Right ventricle myocardium inferior (tissue), 1 donor: Measurements from ENCODE around the gene ARMH3. TPM values are rescaled to one million over a fixed set of nuclear protein-coding genes. Genes with fewer than 3 reads are reported as not detected.

Experiments
- ATAC-seq: fragments of 200-7000 bp; cut with Tn5 transposase; one replicate; pipeline ENCODE4 v1.9.1; 2020; ENCODE audit warnings: mild to moderate bottlenecking, moderate library complexity
- DNase-seq: peaks from one replicate; pipeline ENCODE4 v3.0.0; 2021; ENCODE audit errors: missing footprints
- intact Hi-C: fragments of 100-400 bp; cut with DNase I; formaldehyde crosslinking; loops from one replicate; pipeline ENCODE4 v1.11.0; 2022
- total RNA-seq: library from RNA; stranded (reverse); fragmentation: NEBNext Ultra II Directional; extraction: Animal tissue kit (Norgen Biotek cat#: 25700); gene quantifications from one replicate; pipeline ENCODE4 v1.2.1, GENCODE V29; 2021
- donor health status: DM: no; HTN: yes; CAD: no; lungs with severe emphysema.

ARMH3 gene
- total RNA-seq, 1 donor from 2014 or later, result 51.9 TPM

DNA sequence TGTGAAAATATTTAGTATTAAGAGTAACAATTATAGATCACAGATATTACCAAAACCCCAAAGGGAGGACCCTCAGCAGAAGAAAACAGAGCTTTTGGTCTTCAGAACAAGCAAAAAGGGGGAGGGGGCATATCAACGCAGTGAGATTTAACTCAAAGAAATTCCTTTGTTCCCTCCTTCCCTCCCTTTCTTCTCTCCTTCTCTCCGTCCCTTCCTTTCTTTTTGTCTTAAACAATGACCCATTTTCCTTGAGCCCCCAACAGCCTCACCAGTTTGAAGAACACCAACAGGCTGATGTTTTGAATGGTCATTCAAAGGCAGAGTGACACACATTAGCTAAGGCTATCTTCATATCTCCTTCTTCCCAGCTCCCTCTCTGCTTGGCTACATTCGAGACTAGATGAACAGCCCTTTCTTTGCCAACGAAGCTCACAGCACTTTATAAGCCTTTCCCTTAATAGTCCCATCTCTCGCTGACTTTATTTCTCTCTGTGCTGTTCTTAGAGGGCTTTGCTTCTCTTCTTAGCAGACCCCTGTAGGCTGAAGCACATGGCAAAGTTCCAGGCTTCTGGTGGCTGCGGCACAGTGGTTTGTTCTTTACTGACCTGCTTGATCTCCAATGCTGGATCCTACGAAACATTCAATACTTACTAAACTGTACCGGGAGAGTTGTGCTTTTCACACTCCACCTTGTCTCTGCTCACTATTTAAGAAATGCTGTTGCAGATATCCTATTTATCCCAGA, 136.8 kb downstream of the ARMH3 start:
- DNase-seq, result no peak
- intact Hi-C loops, result no loop called here
- no peak for ATAC-seq

DNA sequence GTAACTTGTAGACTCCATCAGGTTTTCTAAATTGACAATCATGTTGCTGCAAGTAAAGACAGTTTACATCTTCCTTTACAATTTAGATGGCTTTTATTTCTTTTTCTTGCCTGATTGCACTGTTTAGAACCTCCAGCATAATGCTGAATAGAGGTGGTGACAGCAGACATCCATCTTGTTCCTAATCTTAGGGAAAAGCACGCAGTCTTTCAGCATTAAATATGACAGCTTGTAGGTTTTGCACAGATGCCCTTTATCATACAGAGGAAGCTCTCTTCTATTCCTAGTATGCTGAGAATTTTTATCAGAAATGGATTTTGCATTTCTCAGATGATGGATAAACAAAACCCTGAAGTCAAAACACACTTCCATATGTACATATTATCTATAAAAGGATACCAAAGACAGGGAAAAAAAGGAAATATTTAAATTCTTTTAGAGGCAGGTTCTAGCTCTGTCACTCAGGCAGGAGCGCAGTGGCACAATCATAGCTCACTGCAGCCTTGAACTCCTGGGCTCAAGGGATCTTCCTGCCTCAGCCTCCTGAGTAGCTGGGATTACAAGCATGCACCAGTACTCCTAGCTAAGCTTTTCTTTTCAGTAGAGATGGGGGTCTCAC, 143.3 kb downstream of the ARMH3 start:
- intact Hi-C loops, result no loop called here
- ATAC-seq (no peak), DNase-seq (no peak)

DNA sequence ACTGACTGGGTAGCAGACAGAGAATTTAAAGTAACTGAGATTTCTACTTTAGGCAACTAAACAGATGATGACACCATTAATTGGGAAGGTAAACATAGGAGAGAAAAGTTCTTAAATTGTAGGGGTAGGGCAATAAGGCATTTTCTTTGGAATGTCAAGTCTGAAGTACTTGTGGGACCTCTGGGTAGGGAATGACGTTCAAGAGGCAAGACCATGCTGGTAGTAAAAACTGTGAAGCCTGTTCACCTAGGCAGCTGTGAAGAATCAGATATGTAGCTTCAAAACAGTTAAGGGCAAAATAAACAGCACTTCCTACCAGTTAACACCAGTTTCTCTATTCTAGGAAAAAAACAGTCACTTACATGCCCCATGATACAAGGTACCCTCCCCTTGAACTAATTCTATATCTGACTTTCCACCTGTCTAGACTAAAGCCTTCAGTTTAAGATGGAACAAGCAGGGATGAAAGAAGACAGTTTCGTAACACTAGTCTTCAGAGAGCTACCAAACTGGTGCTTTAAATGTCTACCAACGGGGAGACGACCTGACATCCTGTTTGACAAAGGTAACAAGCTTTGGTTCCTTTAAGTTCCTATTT, 149.3 kb downstream of the ARMH3 start:
- intact Hi-C loops, result no loop called here
- DNase-seq (no peak), ATAC-seq (no peak)

DNA sequence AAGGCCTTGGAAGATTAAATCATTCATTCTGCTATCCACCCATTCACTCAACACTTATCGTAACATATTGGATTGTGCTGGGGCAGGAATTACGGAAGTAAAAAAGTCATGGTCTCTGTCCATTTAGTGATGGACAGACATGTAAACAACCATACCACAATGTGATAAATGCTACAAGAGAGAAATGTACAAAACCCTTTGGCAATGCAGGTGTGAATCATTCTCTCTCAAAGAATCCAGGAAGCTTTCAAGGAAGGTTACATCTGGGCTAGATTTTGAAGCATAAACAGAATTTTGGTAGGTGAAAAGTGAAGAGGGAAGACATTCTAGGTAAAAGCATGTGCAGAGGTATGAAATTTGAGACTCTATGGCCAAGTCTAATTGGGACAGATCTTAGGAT, 150.7 kb downstream of the ARMH3 start:
- intact Hi-C loops, result no loop called here
- DNase-seq (no peak), ATAC-seq (no peak)

DNA sequence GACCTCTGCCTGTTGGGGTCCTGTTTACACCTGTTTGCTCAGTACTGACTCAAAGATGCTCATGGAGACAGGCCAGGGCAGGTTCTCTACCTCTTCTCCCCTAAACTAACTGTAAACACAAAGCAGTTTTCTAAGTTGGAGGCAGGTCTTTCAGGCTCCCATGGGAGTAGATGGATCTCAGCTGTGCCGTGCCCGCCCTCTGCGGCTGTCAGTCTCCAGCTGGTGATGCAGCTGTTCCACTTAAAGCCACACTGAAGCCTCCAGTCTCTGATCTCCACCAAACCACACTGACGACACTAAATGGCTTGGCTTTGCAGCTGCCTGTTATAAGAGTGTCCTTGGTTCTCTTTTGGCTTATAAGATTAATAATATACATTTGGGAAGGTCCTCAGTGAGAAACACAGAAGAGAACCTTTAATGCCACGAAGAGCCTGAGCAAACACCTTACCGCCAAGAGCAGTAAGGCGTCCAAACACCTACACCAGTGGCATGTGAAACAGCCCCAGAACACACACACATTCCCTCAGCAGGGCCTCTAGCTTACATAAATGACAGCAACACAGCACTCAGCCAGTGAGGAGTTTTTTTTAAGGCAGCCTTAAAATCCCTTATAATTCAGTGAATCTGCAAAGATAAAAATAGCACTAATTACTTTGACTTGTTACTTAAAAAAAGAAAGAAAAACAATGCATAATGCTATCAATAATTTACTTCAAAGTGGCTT, 152.0 kb downstream of the ARMH3 start:
- no peak for DNase-seq
- intact Hi-C loops, result no loop called here
- no peak for ATAC-seq

DNA sequence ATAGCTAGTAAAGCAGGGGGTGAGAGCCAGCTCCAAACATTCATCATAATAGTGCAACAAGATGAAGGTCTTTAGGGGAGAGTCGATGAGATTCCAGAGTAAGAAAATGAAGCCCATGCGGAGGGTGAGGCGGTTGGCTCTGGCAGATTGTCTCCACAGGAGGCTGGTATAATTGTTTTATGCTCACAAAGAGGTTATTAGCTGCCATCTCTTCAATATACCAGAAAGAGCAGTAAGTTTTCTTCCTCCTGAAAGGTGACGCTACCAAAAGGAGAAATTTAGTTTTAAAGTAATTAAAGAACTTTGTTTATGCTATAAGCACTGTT, 153.2 kb downstream of the ARMH3 start:
- intact Hi-C loops, result no loop called here
- no peak for DNase-seq
- no peak for ATAC-seq

DNA sequence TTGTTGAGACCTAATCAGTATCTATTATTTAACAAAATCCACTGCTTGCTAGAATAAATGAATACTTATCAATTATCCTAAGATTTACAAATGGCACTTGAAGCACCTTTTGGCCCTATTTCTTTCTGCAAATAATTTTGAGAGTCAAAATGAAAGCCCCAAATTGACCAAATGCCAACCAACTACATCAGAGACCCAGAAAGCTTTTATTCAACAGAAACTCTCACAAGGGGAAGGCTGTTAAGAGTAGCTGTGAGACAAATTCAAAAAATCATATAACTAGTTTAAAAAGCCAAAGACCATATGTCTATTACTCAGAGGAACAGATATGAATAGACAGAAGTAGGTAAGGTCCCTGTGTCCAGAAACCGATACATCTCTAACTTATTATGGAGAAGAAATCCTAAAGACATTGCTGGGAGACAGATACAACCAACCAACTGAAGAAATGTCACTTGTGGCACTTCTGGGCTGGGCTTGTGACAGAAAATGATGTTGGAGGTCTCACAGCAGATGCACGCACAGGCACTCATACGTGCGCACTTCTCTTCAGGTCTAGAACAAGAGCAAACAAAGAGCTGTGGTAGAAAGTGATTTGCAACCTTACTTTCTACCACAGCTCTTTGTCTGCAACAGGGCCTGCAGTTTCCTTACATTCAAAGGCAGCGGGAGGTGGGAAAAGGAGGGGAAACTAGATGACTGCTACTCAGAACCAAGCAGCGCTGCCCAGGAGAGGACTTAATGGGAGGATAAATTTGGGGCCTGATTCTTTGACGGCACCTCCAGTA, 153.7 kb downstream of the ARMH3 start:
- ATAC-seq (no peak), DNase-seq (no peak)
- intact Hi-C loops, result no loop called here

DNA sequence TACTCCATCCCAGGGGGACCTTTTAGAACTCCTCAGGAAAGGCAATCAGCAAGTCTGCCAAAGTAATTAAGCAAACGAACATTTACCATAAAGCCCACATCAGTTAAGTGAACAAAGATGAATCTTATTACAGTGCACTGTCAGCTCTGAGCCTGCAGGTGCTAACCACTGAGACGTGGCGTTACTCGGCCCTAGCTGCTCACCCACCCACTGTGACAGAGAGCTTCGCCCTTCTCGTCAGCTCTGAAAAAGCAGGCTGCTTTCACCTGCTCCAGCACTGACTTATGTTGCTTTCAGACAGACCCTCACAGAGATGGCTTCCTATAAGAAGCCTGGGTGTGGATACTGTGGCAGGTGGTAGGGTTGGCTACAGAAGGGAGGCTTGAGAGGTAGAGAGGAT, 154.6 kb downstream of the ARMH3 start:
- DNase-seq (no peak), ATAC-seq (no peak)
- intact Hi-C loops, result no loop called here

DNA sequence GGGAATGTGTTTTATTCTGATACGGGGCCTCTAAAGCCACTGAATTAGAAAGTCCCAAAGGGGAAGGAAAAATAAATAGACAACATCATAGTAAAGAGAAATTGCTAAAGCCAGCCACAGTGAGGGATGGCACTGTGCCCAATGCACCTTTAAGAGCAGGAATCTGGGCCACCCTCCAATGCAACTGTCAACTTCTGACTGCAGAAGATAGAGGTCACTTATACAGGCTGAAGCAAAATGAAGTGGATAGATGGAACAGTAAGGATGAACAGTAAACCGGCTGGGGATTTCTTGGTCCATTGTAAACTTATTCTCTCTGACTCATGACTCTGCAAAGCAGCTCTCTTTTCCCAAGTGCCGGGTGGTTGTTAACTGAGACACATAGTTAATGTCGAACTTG, 158.3 kb downstream of the ARMH3 start:
- ATAC-seq (peak; percentile 68), DNase-seq (no peak)
- intact Hi-C loops, result loop anchor here (5.0 kb wide), 1 partner anchor 40 kb away; no protein-coding TSS in a partner anchor

DNA sequence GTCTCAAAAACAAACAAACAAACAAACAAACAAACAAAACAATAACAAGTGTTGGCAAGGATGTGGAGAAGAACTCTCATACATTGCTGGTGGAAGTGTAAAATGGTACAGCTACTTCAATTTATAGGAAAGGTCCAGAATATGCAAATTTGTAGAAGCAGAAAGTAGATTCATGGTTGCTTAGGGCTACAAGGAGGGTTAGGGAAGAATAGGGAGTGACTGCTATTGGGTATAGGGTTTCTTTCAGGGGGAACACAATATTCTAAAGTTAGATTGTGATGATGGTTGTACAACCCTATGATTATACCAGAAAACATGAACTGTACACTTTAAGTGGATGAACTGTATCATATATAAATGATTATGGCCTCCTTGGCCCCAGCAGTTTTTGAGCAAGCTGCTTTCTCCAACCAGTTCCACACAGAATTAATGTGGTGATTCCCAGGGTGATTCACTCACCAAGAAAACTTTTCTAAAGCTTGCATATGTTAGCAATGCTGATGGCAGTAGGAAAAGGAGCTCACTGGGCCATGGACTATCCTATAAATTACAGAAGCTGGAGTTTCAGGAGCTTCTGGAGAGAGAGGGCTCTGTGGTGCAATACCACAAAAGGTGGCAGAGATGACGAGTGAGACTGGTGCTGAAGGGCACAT, 159.6 kb downstream of the ARMH3 start:
- DNase-seq (no peak), ATAC-seq (no peak)
- intact Hi-C loops, result loop anchor here (5.0 kb wide), 1 partner anchor 41 kb away; no protein-coding TSS in a partner anchor

DNA sequence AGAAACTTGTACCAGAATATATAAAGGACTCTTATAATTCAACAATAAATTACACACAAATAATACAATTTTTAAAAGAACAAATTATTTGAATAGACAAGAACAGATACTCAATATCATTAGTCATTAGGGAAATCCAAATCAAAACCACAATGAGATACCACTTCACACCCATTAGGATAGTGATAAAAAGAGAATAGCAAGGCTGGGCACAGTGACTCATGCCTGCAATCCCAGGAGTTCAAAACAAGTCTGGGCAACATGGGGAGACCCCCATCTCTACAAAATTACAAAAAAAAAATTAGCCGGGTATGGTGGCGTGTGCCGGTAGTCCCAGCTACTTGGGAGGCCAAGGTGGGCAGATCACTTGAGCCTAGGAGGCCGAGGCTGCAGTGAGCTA, 160.2 kb downstream of the ARMH3 start:
- ATAC-seq (no peak), DNase-seq (no peak)
- intact Hi-C loops, result loop anchor here (2.0 to 5.0 kb wide), 2 partner anchors 42 to 71 kb away; no protein-coding TSS in a partner anchor

DNA sequence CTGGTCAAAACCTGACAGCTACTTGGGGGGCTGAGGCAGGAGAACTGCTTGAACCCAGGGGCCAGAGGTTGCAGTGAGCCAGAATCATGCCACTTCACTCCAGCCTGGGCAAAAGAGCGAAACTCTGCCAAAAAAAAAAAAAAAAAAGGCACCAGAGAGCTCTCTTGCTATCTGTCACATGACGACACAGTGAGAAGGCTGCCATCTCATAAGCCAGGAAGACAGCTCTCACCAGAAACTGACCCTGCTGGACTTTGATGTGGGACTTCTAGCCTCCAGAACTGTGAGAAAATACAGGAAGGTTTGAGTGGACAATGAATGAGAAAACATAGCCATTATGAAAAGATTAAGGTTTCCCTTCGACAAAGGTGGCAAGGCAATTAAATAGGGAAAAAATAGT, 161.2 kb downstream of the ARMH3 start:
- no peak for DNase-seq
- intact Hi-C loops, result loop anchor here (2.0 to 5.0 kb wide), 2 partner anchors 43 to 72 kb away; no protein-coding TSS in a partner anchor
- peak; percentile 48 for ATAC-seq

DNA sequence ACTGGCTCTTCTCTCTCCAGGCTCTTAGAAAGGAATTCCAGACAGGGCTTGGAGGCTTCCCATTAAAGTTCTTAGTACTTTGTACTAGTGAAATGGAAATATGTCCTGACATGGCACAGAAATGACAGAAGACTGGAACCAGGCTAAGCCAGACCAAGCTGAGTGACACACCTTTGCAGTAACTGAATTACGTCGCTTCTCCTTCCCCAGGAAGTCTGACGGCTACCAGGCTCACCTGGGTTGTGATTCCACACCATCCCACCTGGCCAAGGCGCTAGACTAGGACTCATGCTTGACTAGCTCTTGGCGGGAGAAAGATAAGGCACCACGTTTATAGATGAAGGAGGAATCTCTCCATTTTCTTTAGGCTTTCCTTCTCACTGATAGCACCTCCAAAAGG, 161.7 kb downstream of the ARMH3 start:
- DNase-seq, result no peak
- ATAC-seq, result peak; percentile 23
- intact Hi-C loops, result loop anchor here (2.0 kb wide), 1 partner anchor 73 kb away; no protein-coding TSS in a partner anchor

DNA sequence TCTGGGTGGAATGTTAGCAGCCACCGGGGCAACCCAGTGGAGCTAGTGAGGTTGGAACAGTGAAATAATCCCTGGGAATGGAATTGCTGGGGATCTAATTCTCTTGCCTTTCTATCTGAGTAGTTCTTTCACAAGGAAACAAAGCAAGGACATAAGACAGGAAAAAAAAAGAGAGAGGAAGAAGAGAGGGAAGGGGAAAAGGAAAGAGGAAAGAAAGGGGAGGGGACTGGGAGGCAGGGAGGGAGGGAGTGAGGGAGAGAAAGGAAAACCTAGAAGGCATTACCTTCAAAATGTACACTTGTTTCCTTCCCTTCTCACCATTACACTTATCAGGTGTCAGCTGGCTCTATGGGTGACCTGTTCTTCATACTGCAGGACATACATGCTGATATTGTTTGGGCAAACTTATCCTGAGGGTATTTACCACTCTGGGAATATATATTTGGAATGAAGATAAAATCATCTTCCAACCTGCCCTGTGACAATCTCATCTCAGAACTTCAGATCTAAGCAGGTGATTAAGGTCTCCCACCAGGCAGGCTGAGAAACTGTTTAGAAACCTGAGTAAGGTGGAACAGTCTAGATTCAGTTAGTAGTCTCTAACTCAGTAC, 162.4 kb downstream of the ARMH3 start:
- ATAC-seq (no peak), DNase-seq (no peak)
- intact Hi-C loops, result loop anchor here (2.0 kb wide), 1 partner anchor 73 kb away; no protein-coding TSS in a partner anchor

DNA sequence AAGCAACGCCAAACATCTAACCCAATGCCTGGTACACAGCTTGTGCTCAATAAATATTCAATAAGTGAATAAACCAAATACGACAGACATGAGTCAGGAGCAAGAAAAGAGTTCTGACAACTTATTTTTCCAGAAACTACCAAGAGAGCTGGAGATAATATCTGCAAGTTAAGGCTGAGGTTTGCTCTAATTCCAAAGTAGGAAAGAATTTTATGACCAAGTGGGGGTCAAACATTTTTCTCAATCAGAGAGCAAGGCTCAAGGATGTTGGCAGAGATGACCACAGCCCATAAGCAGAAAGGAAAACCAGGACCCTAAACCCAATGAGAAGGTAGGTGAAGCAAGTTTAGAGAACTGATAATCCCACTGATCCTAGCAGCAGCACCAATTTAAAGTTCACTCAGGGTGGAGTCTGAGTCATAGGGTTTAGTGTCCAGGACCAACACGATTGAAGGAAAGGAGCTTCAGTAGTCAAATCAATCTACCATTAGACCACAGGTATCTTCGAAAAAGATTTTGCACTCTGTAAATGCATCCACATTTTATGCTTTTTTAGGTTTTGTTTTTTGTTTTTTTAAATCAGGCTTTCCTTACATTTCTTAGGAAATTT, 163.1 kb downstream of the ARMH3 start:
- intact Hi-C loops, result no loop called here
- no peak for ATAC-seq
- DNase-seq, result no peak

DNA sequence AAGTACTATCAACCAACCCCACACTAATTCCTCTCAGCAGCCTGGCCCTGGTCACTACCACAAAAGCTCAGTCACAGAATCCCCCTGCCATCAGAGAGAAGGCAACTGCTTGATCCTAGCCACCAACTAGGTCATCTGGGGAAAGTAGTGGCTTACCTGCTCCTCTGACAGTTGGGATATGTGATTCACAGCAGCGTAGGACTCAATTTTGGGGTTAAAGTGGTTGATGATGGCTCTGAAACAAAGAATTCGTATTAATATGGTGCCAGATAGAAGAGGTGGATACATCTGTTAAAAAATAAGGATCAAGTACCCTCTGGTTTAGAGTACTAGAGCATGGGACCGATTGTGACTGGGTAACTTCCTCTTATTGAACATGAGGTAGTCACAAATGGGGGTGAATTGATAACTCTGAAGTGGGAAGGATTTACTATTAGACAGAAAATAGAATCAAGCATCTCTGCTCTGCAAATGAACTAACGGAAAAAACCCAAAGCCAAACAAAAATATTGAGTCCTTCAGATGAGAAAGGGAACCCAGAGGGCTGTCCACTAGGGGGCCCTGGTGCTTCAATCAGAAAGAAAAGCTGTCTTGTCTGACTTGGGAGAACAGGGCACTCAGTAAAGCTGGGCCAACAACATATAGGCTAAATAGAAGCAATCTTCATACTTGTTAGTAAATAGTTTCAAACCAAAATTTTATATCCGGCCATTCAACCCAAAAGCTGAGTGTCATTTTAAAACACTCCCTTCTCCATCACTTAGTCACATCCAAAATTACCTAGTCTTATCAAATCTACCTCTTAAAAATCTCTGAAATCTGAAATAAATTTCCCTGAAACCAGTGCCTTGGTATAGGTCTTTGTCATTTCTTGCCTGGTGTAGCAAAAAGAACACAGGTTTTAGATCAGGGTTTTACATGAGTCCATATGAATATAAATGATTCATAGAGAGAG, 166.4 kb downstream of the ARMH3 start:
- ATAC-seq (no peak), DNase-seq (peak; percentile 81)
- intact Hi-C loops, result loop anchor here (2.0 kb wide), 1 partner anchor 47 kb away; the partner anchor contains the start of gene KCNIP2
